Inflammatory macrophage treated with lipopolysaccharide for 4 hours (primary cell): Measurements from ENCODE around the gene RAI1.
"Not testable (repeated sequence)": the region's sequence is repeated elsewhere in the genome, so short reads cannot be mapped to it uniquely, and the experiment has no call there.

Experiments
- DNase-seq: peaks from one replicate; pipeline ENCODE4 v3.0.0-alpha.2; 2020

The RAI1 gene

DNA sequence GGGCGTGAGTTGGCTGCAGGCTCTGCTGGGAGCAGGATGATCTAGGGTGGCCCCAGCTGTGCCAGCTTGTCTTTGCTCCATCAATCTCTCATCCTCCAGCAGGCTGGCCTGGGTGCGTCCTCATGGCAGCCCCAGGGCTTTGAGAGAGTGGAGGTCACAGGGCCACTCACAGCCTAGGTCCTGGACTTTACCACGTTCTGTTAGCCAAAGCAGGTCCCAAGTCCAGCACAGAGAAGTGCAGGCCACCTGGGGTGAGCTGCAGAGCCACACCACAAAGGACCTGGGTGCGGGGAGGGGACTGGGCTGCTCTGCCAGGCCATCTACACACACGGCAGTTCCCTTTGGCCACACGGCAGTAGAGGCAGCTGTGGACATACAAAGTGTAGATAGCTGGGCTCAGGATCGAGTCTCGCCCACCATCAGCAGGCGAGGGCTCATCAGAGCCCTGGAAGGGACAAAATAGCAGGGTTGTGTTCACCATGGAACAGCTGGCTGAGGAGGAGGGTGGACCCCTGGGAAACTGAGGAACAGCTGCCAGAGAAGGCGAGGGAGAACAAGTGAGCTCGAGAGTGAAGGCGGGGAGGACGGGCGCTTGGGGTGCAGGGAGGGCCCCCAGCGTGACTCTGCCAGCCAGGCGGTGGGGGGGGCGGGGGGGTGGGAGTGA, 125.5 kb downstream of the RAI1 start:
- DNase-seq: no peak

DNA sequence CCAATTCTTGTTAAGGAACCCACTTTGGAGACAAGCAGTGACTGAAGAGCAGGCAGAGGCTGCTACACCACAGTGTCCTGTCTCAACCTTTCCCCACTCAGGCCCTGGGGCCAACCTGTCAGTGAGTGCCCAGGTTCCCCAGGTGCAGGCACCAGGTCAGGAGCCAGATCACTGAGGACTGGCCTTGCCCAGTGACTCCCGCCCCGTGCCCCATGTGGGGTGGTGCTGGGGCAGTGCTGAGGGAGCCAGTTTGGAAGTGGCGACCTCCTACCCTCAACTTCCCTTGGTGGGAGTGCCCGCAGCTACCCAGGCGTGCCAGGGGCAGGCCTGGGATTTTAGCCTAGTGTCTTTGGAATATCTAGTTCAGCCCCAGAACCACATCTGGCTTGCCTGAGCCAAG, 126.2 kb downstream of the RAI1 start:
- no peak for DNase-seq

DNA sequence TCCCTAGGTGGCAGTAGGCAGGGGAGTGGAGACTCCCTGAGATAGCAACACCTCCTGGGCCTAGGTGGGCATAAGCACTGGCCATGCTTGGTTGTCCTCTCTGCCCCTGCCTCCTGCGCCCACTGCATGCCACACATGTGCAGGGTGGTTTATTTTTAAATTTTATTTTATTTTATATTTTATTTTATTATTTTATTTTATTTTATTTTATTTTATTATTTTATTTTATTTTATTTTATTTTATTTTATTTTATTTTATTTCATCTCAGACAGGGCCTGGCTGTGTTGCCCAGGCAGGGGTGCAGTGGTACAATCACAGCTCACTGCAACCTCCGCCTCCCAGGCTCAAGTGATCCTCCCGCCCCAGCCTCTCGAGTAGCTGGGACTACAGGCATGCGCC, 126.9 kb downstream of the RAI1 start:
- not testable (repeated sequence) for DNase-seq

DNA sequence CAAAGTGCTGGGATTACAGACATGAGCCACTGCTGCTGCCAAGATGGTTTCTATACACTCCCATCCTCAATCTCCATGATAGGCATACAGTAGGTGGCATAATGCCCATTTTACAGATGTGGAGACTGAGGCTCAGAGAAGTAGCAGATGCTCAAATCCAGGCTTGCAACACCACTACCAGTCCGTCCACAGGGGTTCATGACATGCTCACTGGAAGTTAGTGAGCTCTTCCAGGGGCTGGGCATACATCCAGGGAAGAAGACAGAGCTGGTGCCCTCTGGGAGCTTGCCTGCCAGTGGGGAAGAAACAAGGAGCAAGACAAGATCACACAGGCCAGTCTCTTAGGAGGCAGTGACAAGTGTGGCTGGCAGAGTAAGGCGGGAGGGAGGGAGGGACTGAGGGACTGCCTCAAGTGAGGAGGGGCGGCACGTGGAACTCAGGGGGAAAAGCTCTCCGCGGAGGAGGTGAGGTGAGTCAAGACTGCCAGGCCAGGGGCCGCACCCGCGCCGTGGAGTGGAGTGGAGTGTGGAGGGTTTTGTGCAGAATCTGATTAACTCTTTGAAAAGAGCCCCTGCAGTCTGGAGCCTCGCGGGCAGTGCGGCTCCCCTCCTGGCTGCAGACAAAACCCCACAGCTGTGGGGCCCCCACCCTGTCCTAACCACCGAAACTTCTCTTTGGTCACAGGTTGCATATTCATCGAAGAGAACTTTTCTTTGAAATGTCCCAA, 127.6 kb downstream of the RAI1 start:
- DNase-seq: no peak

DNA sequence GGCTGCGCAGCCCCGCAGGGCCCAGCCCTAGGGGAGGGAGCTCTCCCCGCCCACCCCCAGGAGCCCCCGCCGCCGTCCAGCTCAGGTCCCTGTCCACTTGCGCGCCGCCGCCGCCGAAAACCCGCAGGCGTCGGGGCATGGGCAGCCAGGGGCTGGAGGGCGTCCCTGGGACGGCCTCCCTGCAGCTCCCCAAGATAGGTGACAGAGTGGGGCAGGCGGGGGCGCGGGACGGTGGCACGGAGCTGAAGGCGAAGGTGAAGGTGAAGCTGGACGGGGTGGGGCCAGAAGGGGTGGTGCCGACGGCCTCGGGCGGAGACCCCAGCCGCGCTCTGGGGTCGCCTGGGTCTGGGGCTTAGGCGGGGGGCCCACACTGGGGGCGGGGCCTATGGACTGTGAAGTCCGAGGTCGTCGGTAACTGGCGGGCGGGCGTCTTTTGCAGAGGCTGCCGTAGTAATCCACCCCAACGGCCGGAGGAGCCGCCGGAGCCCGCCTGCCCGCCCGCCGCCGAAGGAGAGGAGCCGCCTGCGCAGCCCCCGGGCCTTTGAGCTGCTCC, 128.3 kb downstream of the RAI1 start:
- no peak for DNase-seq

DNA sequence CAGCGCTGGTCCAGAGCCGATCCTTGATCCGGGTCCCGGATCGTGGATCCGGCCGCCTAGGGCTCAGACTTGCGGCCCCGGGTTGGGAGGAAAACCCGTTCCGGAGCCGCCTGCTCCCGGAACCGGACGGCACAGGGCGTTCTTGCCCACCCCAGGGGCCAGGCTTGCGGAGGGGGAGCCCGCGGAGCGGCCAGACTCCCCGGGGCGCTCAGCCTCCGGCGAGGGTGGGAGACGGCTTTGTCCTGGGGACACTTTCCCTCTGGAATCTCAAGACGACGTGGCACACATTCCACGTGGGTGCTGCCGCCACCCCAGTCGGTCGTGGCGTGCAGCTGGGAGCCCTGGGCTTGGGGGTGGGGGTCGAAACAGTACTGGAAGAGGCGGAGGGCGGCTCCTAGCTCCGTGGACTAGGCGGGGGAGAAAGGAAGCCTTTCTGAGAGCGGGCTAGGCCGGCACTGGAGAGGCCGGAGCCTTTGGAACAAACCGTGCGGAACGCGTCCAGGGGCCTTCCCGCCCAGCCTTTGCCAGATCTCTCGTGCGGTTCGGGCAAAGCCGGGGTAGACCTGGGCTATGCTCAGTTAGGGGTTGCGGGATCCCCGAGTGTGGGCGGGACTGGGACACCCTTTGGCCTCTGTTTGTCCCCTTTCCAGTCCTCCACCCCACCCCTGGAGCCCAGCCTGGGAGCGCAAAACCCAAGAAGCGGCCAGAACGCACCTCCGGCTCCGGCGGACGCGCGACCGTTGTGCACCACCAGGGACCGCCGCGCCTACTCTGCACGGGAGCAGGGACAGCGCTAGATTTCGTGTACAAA, 129.0 kb downstream of the RAI1 start:
- no peak for DNase-seq

DNA sequence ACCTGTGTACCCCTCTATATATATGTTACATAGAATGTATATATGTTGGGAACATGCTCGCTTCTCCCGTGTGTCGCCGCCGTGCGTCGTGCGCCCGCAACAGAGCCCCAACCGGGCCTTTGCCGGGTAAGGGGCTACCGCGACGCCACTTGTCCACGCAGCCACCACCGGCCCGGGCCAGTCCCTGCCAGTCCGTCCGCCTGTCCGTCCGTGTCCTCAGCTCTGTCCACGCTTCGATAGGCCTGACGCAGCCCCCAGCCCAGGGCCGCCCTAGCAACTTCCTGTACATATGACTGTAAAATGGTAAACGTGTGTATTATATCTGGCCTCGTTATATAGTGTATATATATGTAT, 129.6 kb downstream of the RAI1 start:
- DNase-seq: no peak

DNA sequence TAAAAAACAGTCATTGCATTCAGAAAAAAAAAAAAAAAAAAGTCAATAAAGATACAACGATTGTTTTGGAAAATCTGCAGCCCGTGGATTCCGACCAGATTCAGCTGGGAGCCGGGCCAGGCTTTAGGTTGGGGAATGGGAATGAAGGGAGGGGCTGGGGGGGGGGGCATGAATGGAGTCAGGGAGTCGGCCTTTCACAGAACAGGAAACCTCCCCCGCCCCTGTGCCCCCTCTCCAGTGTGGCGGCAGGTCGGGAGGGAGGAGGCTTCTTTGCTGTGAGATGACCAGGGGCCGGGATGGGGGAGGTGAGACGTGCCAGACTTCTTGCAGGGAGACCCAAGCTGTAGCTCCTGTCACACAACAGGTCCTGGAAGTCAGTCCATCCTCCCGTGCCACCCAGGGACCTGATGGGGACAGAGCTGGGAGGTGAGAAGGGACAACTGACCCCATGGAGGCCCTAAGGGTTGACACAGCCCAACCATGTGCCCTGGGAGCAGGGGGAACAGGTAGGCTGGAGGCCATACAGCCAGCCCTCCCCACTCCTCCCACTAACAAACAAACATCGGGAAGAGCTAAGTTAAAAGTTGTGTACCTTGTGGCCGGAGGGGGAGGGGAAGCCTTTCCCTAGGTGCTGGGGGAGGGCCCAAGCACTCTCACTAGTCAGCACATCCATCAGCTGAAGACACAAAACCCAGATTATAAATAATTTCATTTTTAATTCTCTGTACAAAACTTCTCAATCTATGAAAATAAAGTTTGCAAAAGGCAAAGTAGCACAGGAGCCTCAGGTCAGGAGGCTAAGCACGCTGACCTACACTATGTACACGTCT, 130.3 kb downstream of the RAI1 start:
- no peak for DNase-seq

DNA sequence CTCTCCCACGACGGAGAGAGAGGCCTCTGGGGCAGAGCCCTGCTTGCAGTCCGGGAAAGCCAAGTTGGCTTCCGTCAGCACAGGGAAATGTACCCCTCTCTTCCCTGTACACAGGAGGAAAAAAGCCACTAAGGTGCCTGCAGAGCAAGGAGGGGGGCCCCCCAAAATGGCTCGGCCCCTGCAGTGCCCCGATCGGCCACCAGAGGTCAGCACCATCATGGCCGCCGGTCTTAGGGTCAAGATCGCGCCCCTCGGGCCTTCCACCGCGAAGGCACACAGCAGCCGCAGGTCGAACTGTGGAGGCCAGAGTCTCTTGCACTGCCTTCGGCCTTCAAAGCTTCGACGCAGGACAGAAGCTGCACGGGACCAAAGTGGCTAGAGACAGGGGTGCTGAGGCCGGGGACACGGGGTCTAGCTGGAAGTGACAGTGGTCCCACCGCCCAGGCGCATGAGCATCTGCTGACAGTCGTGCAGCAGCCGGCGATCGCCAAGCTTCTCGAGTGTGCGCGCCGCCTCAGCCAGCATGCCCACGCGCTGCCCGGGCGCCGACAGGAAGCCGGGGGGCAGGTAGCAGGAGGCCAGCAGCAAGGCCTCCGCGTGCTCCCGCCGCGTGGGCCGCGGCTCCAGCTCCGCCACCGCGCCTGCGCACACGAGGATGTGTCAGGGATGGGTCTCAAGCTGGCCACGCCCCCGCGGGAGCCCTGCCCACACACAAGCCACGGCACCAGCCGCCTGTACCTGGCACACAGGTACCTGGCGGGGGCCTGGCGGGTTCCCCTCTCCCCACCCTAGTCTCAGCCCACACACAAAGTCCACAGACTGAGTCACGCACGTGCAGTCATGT, 131.2 kb downstream of the RAI1 start:
- peak; percentile 37 for DNase-seq

DNA sequence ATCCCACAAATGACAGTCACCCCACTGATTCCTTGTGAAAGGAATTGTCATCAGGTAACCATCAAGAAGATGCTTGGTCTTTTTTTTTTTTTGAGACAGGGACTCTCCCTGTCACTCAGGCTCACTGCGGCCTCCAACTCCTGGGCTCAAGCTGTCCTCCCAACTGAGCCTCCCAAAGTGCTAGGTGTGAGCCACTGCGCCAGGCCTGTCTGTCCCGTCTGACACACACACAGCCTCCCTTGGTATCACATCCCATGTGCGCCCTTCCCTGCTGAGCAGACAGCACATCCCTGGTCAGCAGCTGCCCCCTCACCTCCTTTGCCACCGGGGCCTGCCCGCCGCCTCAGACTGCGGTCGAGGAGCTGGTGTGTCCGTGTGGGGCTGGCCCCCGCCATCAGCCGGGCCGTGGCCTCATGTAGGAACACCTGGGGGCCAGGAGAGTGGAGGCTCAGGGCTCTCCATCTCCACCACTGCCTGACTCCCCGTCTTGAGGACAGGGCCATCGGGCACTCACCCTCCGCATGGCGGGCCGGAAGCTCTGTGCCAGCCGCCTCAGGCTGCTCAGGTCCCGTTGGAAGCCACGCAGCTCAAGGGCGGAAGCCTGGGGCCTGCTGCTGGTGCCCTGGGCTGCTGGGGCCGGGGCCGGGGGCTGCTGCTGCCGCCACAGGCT, 131.9 kb downstream of the RAI1 start:
- DNase-seq: no peak

DNA sequence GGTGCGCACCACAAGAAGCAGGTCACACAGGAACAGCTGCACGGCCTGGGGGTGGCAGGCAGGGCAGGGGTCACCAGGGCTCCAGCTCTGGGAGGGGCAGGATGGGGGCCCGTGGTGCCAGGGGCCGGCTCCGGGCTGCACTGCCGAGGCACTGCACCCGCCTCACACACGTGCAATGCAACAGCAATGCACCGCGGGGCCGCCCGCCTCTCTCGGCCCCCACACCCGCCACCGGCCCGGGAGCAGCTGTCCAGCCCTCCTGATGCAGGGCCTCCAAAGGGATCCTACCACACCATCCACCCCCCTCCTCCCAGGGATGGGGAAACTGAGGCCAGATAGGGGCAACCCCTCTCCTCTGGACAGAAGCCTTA, 132.5 kb downstream of the RAI1 start:
- no peak for DNase-seq

DNA sequence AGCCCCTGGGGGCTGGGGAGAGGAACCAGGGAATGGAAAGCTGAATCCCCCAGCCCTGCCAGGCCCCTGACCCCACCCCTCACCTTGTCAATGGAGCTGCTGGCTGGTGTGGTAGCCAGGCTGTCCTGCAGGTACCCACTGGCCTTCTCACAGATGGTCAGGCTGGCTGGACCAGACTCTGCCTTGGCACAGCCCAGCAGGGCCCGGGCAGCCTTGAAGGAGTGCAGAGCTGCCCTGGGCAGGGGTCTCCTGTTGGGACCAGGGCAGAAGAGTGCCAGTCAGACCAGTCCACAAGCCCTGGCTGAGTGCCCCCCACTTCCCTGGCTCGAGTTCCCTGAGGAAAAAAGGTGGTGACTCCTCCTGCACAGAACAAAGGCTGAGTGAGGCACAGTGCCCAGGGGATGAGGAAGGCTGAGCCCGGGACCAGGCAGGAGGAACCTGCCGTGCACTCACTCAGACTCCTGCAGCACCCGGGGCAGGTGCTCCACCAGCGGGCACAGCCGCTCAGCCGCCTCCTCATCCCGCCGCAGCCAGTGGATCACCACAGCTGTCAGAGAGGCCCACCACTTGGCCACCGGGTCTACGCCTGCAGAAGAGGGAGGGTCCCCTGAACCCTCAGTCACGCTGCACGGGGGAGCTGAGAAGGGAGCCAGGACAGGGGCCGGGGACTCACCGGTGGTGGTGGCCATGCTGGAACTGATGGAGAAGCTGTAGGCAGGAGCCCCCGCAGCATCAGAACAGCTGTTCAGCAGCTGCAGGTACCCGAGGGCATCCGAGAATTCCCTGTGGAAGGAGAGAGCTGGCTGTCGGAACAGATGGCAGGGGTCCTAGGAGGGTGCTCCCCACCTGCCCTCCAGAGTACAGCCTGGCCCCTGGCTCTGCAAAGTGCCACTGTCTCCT, 133.2 kb downstream of the RAI1 start:
- no peak for DNase-seq

DNA sequence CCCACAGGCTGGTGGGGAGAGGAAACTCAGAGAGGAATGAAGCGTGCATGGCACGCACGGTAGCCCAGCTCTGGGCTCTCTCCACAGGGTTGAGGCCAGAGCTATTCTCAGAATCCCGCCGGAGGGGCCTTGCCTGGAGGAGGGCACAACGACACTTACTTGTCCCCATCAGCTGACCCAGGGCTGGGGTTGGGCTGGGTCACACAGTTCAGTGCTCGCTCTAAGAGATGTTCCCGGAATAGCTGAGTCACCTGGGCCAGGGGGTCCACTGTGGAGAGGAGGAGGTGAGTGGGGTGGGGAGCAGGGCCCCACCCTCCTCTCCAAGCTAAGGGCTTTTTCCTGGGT, 133.8 kb downstream of the RAI1 start:
- DNase-seq: no peak

DNA sequence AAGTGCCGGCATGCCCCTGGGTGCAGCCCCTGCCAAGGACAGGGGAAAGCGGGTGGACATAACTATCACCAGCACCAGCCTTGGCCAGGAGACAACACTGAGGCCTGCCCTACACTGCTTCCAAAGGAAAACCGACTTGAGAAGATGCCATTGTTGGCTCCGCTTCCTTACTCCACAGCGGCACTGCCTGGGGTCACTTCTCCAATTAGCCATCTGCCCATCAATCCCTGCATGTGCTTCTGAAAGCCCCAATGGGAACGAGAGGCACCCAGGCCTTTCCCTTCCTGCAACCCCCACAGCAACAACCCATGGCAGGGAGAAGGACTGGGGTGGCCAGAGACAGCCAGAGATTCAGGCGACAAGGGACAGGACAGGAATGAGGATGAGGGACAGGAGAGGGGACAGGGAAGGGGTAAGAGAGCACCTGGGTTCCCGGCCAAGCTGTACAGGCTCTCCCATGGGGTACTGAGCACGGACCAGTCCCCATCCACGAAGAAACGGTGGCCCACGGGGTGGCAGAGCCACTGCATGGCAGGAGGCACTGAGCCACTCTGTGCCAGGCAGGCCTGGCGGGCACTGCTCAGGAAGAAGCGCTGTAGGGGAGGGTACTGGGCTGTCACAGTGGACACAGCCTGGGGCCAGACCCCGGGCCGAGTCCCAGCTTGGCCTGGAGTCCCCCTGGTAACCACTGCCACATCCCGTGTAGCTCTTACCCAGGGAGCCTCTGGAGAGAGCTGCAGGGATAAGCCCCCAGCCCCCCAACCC, 134.4 kb downstream of the RAI1 start:
- DNase-seq: no peak

DNA sequence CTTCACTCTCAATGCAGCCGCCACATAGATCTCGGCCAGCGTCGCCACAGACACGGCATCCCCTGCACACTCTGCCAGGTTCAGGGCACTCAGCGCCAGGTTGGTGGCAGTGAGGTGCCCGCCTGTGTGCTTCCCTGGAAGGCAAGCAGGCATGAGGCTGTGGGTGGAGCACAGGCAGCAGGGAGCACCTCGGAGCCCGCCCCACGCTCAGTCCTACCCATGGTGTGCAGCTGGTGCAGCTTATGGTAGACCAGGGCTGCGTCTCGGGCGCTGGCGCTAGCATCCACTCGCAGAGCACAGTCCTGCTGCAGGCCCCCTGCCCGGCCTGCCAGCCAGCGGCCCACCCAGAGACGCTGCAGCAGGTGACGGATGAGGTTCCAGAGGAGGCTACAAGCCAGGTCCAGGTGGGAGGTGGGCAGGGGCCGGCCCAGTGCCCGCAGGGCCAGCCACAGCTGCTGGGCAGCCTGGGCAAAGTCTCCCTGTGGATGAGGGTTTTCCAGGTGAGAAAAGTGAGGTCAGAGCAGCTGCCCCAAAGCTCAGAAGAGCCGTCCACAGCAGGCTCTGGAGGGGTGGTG, 135.1 kb downstream of the RAI1 start:
- no peak for DNase-seq

DNA sequence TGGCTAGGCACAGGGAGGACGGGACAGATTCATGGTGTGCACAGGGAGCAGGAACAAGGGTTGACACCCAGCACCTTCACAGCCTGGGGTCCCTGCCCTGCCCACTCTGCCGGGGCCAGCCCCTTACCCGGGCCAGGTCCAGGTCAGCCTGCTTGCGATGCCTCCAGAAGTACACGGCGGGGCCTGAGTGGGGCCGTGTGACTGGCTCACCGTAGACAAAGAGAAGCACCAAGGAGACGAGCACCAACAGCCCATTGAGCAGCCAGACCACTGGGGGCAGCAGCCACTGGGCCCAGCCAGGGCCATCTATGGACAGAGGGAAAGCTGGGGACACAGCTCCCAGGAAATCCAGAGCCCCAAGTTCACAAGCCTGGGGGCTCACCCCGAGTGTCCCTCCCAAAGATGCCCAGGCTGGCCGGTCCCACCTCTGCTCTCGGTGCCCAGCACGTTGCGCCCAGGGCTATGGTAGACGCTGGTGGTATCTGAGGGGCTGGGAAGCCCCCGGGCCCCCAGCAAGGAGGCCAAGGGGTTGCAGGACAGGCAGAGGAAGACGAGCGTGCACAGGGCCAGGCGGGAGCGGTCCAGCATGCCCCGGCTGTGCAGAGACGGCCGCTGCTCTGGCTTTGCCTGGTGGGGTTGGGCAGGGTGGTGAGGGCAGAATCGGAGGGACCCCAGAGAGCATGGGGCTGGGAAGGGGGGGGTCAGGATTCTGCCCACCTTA, 135.7 kb downstream of the RAI1 start:
- no peak for DNase-seq

DNA sequence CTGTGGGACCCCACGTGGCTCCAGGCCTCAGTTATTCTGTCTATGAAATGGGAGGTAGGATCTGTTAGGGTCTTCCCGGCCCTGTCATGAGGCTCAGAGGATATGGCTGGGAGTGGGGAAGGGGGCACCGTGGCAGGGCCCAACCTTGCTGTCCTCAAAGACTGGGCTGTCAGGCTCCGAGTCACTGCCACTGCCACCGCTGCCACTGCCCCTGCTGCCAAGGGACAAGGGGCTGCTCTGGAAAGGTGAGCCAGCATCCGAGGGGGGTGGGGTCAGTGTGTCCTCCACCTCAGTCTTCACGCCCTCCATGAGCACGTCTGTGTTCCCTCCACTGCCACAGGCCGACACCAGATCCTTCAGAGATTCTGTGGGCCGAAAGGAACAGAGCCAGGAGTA, 136.3 kb downstream of the RAI1 start:
- no peak for DNase-seq

DNA sequence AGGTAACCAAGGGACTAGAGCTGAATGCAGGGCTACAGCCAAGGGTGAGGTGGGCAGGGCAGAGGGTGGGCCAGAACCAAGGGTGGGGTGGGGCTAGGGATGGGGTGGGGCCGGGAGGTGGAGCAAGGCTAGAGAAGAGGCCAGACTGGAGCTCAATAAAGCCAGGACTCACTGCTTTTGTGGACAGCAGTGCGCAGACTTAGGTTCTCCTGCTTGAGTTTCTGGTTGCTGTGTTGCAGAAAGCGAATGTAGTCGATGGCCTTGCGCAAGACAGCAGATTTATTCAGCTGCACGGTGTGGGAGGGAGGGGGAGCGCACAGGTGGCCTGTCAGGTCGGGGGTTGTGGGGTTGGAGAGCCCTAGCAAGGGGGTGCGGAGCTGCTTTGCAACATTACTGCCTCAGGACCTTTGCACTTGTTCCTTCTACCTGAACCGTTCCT, 136.8 kb downstream of the RAI1 start:
- DNase-seq: no peak
